IPS-18c (cell line): ENCODE data around the gene TSPEAR.
"Not testable (repeated sequence)": the region's sequence is repeated elsewhere in the genome, so short reads cannot be mapped to it uniquely, and the experiment has no call there.

Experiments used
- H3K4me3 ChIP-seq: 2 replicates; pipeline ENCODE4 v1.7.0; 2013; ENCODE audit warnings: low read depth, mild to moderate bottlenecking, low read length, moderate library complexity; ENCODE audit not compliant: insufficient read depth
- H3K9me3 ChIP-seq: one replicate; pipeline ENCODE4 v1.6.1; 2013; ENCODE audit warnings: mild to moderate bottlenecking, low read length, moderate library complexity; ENCODE audit not compliant: control insufficient read depth, insufficient read depth

The TSPEAR gene

GRCh38 chr21:44503006-44503889 lies 208.1 kb downstream of the TSPEAR start:
- H3K9me3 ChIP-seq, H3K4me3 ChIP-seq: not testable (repeated sequence)

DNA sequence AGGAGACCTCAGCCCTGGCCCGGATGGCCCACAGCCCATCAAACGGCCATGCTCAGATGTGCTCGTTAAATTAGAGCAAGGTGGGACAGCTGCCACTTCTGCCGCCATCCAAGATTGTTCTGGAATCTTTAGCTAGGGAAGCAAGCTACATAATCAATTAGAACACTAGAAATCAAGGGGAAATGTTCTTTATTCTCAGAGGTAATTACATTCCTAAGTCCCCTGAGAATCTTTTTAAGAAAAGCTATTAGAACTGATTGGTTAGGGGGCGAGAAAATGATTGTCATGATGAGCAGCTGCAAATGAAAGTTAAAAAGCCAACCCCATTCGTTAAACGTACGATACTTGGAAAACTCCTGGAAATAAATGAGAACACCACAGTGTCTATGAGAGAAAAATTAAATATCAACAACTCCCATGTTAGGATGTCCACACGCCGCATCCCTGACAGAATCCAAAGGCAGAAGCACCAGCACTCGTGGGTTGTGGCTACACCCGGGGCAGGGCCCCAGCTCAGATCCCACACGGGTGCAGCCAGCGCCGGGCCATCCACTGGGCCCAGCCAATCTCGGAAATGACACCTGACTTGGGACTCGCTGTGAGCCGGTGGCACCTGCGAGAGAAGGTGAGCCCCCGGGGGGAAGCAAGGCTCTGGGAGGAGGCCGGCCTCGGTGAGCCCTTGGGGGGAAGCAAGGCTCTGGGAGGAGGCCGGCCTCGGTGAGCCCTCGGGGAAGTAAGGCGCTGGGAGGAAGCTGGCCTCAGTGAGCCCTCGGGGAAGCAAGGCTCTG lies 209.0 kb downstream of the TSPEAR start:
- H3K4me3 ChIP-seq, result no peak overlapping the region

DNA sequence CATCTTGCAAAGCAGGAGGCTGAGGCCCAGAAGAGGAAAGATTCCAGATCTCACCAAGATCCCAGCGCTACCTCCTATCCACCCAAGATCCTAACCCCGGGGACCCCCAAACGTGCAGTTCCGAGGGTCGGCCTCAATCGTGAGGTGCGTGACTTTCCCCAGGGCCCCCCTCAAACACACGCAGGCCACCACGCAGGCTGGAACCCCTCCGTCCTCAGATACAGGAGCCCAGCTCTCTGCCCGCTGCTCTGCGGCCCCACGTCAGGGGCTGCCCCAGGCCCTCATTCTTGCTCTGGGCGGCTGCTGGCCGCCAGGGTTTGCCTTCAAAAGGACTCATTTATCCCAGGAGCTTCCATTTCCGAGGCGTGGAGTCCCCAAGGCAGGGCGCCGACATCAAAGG lies 211.3 kb downstream of the TSPEAR start:
- H3K9me3 ChIP-seq, result no peaks in the 10 kb centered on the region

More for the DNA sequence above, 209.0 kb downstream of the TSPEAR start:
- no peaks in the 10 kb centered on the region for H3K9me3 ChIP-seq

GRCh38 chr21:44499631-44500030 lies 211.7 kb downstream of the TSPEAR start:
- Histone ChIP-seq H3K4me3 (no peak overlapping the region), H3K9me3 (no peaks in the 10 kb centered on the region)

More for the DNA sequence above, 211.3 kb downstream of the TSPEAR start:
- no peak overlapping the region for H3K4me3 ChIP-seq

GRCh38 chr21:44499211-44499560 lies 212.2 kb downstream of the TSPEAR start:
- H3K9me3 ChIP-seq, result peaks cover 2% of the 10 kb centered on the region
- H3K4me3 ChIP-seq, result no peak overlapping the region

DNA sequence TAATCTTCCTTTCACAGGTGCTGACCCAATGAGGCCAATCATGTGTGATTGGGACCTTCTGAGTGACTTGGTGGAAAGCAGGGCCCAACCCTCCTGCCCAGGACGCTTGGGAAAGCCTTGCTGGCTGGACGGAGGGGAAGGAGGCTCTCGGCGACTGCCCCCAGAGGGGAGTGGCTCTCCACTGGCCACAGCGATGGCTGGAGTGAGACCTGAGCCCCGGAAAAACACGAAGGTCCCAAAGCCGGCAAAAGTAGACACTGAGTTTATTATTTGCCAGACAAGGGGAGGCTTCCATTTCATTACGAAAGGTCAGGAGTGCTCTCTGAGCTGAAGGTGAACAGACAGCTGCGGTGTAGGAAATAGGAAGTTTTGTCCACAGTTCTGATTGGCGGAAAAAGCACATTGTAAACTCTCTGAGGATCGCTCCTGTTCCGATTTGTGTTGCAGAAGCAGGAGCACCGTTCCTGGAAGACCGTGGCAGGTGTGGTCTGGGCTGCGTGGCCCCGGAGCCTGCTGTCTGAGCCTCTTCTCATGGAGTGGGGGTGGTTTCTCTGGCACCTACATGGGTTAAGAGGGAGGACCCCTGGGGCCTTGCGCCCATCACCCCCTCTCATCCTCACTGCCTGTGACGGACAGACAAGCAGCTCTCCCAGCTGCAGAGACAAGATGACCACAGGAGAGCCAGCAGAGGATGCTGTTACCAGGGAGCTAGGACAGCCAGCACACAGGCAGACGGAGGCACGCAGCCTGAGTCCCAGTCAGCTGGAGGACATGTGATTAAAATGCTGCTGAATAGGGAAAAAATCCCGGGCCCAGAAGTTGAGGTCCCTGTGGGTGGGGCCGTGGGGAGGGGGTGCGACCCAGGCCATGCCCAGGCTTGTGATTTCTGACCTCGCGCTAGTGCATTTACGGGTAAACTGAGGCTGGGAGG lies 212.8 kb downstream of the TSPEAR start:
- H3K9me3 ChIP-seq, result peaks cover 2% of the 10 kb centered on the region
- no peak overlapping the region for H3K4me3 ChIP-seq

- peaks cover 2% of the 10 kb centered on the region for H3K9me3 ChIP-seq
- no peak overlapping the region for H3K4me3 ChIP-seq
Measured at GRCh38 chr21:44497703-44498126, 213.7 kb downstream of the TSPEAR start.

DNA sequence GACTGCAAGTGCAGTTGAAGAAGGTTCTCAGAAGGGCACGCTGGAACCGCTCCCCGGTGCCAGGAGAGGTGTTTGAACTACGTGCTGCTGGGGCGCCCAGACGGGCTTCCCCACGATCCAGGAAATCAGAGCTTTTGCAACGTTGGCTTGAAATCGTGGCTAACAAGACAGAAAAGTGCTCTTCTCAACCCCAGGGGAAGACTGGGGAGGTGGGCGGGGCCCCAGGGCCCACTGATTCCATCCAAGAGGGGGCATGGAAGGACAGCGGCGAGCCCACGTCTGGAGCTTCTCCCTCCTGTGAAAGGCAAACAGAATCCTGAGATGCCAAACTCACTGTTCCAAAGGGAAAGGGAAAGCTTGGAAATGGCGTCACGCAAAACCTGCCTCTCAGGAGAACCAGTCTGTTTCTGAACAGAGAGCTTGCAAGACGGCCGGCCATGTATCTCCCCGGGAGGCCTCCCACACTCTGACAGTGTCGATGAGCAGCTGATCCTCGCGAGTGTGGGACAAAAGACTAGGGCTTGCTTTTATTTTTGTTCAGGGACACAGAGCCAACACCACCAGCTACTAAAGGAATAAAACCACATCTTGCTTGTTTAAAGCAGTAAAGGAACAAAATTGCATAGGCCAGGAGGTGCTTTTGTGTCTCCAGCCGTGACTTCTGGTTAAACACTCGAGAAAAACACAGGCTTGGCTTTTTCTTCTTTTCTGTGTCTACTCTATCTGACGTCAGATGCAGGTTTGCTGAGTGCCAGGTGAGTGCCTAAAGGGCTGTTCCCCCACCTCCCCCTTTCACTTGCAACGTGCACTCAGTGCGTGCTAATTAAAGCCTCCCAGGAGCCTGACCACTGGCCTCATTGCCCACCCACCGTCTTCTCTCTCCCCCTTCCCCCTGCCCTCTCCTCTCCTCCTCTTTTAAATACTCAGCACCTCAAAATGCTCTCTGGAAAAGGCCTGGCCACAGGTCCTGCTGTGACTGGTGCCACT lies 214.5 kb downstream of the TSPEAR start:
- Histone ChIP-seq H3K4me3 (no peak overlapping the region), H3K9me3 (peaks cover 3% of the 10 kb centered on the region)

DNA sequence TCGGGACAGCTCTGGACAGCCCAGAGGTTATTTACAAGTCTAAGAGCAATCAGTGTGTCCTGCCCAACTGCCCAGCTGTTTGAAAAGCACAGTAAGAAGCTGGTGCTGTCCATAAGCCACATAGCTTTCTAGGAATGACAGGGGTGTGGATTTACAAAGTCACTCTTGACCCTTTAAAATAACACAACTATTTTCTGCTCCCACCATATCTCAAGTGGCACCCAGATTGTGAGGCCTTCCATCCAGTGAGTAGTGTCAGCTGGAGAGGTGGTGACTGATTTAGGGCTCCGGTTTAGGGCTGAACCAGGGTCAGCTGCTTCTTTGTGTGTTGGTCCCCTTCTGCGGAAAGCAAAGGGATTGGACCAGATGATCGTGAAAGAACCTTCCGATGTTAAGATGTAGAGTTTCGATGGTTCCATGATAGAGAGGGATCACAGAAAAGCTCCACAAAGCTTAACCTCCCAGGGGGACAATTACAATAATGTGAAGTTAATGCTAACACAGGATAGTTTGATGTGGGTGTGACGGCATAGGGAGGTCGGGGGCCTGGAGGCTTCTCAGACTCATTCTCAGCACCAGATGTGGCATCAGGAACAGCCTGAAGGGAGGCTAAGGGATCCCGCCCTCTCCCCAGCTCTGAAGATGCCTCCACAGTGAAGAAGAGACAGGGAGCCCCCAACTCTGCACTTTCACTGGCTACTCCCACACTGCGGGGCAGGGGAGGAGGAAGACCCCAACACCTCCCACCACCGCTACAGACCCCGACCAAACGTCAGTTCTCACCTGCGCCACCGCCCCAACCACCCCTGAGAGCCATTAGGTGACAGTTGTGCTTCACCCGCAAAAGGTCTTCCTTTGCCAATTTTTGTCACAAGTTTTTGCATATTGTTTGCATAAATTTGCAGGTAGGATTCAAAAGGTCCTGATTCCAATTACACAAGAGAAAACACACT lies 215.5 kb downstream of the TSPEAR start:
- Histone ChIP-seq H3K9me3 (peaks cover 4% of the 10 kb centered on the region), H3K4me3 (no peak overlapping the region)

DNA sequence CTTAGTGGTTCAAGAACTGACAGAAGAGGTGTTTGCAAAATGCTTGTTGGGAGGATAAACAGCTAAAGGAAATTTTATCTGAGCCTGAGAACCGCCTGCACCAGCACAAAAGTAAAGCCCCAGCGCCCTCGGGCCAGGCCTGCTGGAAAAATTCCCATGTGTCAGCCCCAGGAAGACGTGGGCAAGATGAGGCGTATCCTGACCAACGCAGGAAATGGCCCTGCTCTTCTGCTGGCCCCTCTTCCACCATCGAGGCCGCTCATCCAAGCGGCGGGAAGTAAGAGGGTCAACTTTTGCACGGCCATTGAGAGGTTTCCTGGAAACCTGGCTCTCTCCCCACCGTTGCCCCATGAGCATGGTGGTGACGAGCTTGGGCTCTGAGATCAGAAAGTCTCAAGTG lies 216.4 kb downstream of the TSPEAR start:
- Histone ChIP-seq H3K9me3 (peaks cover 4% of the 10 kb centered on the region), H3K4me3 (no peak overlapping the region)

GRCh38 chr21:44494418-44494817 lies 217.0 kb downstream of the TSPEAR start:
- H3K9me3 ChIP-seq, result peaks cover 4% of the 10 kb centered on the region
- no peak overlapping the region for H3K4me3 ChIP-seq

DNA sequence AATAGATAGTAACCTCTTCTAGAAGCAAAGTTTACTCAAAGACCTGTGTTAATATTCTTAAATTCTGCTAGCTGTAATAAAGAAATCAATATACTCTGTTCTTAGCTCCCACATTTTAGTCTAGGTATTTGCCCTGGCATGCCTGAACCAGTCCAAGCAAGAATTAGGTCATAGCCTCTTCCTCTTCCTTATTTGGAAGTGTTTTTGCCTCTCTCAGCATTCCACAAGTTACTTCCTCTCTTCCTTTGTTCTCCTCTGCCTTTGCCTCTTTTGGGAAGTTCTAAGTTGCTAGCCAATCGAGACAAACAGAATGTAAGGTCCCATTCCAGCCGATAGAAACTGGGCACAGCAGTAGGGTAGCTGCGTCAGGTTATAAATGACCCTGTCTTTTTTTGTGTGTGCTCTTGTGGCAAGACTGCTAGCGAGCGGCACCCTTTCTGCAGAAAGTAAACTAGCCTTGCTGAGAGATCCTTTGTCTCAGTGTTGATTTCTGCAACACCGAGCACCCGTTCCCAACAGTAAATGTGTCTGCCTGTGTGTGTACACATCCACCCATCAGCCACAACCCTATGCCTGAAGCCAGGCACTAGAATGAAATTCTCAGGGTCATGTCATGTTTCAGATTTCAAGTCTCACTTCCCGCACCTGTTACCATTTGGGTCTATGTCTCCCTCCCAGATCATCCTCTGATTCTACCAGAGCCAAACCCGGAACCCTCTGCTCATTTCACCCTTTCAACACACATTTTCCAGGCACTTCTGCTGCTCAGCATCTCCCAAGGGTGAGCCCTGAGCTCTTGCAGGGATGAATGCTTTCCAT lies 218.6 kb downstream of the TSPEAR start:
- H3K9me3 ChIP-seq, result peaks cover 4% of the 10 kb centered on the region

GRCh38 chr21:44490816-44491215 lies 220.6 kb downstream of the TSPEAR start:
- Histone ChIP-seq H3K4me3 (no peak overlapping the region), H3K9me3 (peaks cover 4% of the 10 kb centered on the region)

More for the DNA sequence above, 218.6 kb downstream of the TSPEAR start:
- H3K4me3 ChIP-seq, result no peak overlapping the region

GRCh38 chr21:44490405-44490804 lies 221.0 kb downstream of the TSPEAR start:
- Histone ChIP-seq H3K9me3 (peaks cover 4% of the 10 kb centered on the region), H3K4me3 (no peak overlapping the region)
